Measurements from ENCODE around the gene SEMA6A. TPM values are rescaled to one million over a fixed set of nuclear protein-coding genes. Genes with fewer than 3 reads are reported as not detected.

Gene SEMA6A
- total and polyA plus RNA-seq, 2 of the 13 experiments (the other 11 are each of a cell fraction or from before 2014, with no cell fraction given), result 5.1 to 6.5 TPM

GRCh38 chr5:116621599-116621998 is 47.0 kb upstream of the SEMA6A start:
- ATAC-seq, result no peak
- CTCF ChIA-PET (ENCODE audit: low intra/inter-chr PET ratio, low total read pairs), result no interaction called here

More at GRCh38 chr5:116621599-116621998, 47.0 kb upstream of the SEMA6A start:
- in situ Hi-C loops (cut with HindIII; ENCODE audit: extremely low pct_ligation_motif_present, low pct_unique_long_range_greater_than_20kb), result no loop called here
- H3K4me1 ChIP-seq (ENCODE audit: insufficient read depth, low read length), result no peaks in the 10 kb centered on the region
- no peaks in the 10 kb centered on the region for H4K20me1 ChIP-seq (ENCODE audit: insufficient read depth, low read length)
- H2AFZ ChIP-seq (ENCODE audit: low read length), result no peak overlapping the region
- no peak overlapping the region for H3K9ac ChIP-seq (ENCODE audit: insufficient read depth, low read depth, low read length)
- no peaks in the 10 kb centered on the region for H3K79me2 ChIP-seq (ENCODE audit: insufficient read depth, low read length)
- H3K36me3 ChIP-seq (replicated peaks in 1 of 2; ENCODE audit: control insufficient read depth in 1 of 2, insufficient read depth in 2 of 2, low read length in 2 of 2), result no peaks in the 10 kb centered on the region
- H3K27me3 ChIP-seq (ENCODE audit: control insufficient read depth in 1 of 2, insufficient read depth in 2 of 2, low read length in 2 of 2), result peaks cover 0 to 36% of the 10 kb centered on the region in 2 experiments; a peak in 3 of 5 replicates
- DNase-seq (ENCODE audit: low spot score) (no peak), FAIRE-seq (no peak)
- TF ChIP-seq ZSCAN25 (CRISPR knock-in tag; IDR thresholded peaks at IDR 0.05) (no peak), MAF1 (CRISPR knock-in tag; IDR thresholded peaks at IDR 0.05; ENCODE audit: borderline replicate concordance) (no peak), ZNF264 (CRISPR knock-in tag; IDR thresholded peaks at IDR 0.05) (no peak), DNMT3B (CRISPR knock-in tag; conservative IDR thresholded peaks at IDR 0.05) (no peak), HNRNPH1 (optimal IDR thresholded peaks at IDR 0.05; ENCODE audit: low read depth, low read length) (no peak), USF2 (IDR thresholded peaks at IDR 0.05; ENCODE audit: low read depth, low read length) (no peak), USF2 (CRISPR knock-in tag; IDR thresholded peaks at IDR 0.05; ENCODE audit: borderline replicate concordance) (no peak), GATAD2A (CRISPR knock-in tag; IDR thresholded peaks at IDR 0.05) (no peak), ZNF773 (CRISPR knock-in tag; IDR thresholded peaks at IDR 0.05; ENCODE audit: borderline replicate concordance) (no peak), PLRG1 (conservative IDR thresholded peaks at IDR 0.05) (no peak), ZBTB21 (CRISPR knock-in tag; IDR thresholded peaks at IDR 0.05) (no peak), ZNF670 (CRISPR knock-in tag; IDR thresholded peaks at IDR 0.05; ENCODE audit: borderline replicate concordance) (no peak), PAWR (CRISPR knock-in tag; IDR thresholded peaks at IDR 0.05; ENCODE audit: borderline replicate concordance) (no peak), DR1 (CRISPR knock-in tag; IDR thresholded peaks at IDR 0.05) (no peak), ZNF496 (CRISPR knock-in tag; IDR thresholded peaks at IDR 0.05; ENCODE audit: insufficient replicate concordance) (no peak), THAP11 (CRISPR knock-in tag; IDR thresholded peaks at IDR 0.05) (no peak), AKAP8 (CRISPR knock-in tag; IDR thresholded peaks at IDR 0.05) (no peak), YEATS4 (CRISPR knock-in tag; IDR thresholded peaks at IDR 0.05; ENCODE audit: borderline replicate concordance) (no peak)
- H3K9me3 ChIP-seq (ENCODE audit: low read length), result no peaks in the 10 kb centered on the region
- H3K27ac ChIP-seq (ENCODE audit: extremely low read length, insufficient read depth, low read length), result no peak overlapping the region
- POLR2A ChIA-PET, result no interaction called here
- intact Hi-C loops (cut with micrococcal nuclease; ENCODE audit: unreplicated experiment), result no loop called here
- 30% methylated on average over 2 of the region's 2 CpGs for WGBS (ENCODE audit: low lambda C conversion rate)
- no peak overlapping the region for H3K4me3 ChIP-seq (replicated peaks in 1 of 3; ENCODE audit: insufficient read depth in 1 of 3, low read depth in 2 of 3, low read length in 3 of 3)
- BruUV-seq (replicated peaks), result no TSS peak
- H3K4me2 ChIP-seq (ENCODE audit: low read depth, low read length), result no peak overlapping the region

All from HepG2 (cell line).